ENCODE data around the gene RHBDF2. TPM values are rescaled to one million over a fixed set of nuclear protein-coding genes. Genes with fewer than 3 reads are reported as not detected.

RHBDF2 gene
- 10 to 100 TPM; 16.0 to 18.9 TPM for total RNA-seq
- long read RNA-seq, partial matches to known transcripts, result 4 of 6 reads
- long read RNA-seq, other reads (novel, unspliced or antisense), result 2 of 6 reads

DNA sequence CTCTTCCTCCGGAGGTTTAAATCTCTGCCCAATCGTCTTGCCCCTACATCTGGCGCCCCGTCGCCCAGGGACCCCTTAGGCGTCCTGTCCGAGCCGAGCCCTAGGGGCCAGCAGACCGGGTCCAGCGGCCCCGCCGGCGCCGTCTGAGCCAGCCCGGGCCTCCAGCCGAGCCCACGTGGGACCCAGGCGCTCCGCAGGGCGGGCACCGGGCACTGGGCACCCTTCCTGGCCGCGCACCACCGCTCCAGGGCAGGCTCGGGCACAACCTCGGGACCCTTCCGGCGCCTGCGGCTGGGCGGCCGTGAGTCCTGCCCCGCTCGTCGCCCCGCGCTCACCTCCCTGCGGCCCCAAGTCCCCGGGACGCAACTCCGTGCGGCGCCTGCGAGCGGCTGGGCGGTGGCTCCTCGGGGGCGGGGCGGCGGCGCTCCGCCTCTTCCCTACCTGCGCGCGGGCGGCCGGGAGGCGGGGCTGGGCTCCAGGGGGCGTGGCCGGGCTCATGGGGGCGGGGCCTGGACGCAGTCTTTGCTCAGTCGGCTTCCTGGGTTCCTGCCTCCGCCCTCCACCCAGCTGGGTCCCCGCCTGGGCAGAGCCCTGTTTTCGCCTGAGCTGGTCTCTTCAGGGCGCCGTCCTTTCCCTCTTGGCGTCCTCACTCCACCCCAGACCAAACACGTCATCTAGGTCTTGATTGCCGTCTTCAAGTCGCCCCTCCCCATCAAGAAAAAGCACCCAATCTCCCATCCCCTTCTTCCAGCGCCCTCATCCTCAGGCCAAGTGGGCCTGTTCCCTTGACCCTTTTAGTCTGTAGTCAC is at the start of gene RHBDF2:
Gene RHBDF2 (minus strand): TSS at position 406 of the 809 bp plus-strand sequence. CDS start 19,899 bp downstream, outside the sequence.
- ATAC-seq, result peak; percentile 89 to 92
- intact Hi-C loops (cut with DNase I), result no loop called here
- DNase-seq, result peak; percentile 88

DNA sequence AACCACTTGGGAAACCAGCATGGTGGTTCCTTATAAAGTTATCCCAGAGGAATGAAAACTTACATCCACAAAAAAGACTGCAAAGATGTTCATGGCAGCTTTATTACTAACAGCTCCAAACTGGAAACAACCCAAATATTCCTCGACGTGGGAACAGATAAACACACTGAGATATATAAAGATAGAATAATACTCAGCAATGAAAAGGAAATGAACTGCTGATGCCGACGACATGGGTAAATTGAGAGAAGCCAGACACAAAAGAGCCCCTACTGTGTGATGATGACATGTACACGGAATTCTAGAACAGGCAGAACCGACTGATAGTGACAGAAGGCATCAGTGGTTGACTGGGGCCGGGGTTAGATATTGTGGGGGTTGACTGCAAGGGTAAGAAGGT is 48.3 kb upstream of the RHBDF2 start:
- no peak for DNase-seq
- ATAC-seq, result no peak
- intact Hi-C loops (cut with DNase I), result no loop called here

DNA sequence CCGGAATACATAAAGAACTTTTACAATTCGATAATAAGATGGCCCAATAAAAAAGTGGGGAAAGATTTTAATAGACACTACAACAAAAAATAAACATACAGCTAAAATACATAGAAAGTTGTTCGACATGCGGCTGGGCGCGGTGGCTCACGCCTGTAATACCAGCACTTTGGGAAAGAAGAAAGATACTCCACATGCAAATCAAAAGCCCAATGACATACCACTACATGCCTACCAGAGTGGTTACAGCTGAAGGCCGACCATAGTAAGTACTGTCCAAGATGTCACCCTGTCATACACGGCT is 47.9 kb upstream of the RHBDF2 start:
- intact Hi-C loops (cut with DNase I), result no loop called here
- DNase-seq (no peak), ATAC-seq (no peak)

DNA sequence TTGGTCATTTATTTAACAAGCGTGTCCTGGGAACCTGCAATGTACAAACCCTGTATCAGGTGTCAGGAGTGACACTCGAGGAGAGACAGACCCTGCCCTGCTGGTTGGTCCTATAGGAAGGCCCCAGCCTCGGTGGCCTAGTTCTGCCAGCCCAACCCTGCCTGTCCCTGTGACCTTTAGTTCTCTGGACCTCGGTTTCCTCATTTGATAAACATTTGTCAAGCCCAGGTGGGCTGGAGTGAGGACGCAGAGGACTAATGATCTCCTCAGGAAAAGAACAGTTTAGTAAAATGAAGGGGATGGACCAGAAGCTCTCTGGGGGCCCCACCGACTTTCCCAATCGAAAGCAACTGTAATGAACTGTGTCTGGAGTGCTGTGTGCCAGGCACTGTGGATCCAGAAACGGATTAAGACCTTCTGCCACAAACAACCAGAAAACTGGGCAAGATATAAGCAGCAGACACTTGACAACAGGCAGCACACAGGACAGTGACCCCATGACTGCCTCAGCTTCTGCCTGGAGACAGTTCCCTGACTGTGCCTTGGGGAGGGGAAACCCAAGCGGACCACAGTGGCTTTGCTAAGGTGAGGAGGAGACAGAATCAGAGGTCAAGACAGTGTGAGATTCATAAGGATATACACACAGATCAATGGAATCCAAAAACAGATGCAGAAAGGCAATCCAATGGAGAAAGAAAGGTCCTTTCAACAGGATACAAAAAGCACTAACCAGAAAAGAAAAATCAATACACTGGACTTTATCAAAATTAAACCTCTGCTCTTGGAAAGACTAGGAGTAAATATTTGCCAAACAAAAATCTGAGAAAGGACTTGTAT is 47.4 kb upstream of the RHBDF2 start:
- intact Hi-C loops (cut with DNase I), result no loop called here
- ATAC-seq (no peak), DNase-seq (no peak)

DNA sequence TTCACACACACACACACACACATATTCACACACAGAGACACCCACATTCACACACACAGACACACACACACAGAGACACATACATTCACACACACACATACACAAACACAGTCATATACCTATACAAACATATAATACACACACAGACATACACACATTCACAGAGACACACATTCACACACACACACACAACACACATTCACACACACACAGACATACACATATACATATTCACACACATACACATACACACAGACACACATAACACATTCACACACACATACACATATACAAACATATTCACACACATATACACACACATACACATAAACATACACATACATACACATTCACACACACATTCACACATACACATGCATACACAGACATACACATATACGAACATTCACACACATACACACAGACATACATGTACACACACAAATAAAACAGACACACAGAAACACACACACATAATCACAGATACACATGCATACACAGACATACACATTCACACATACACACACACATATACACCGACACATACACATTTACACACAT is 46.5 kb upstream of the RHBDF2 start:
- ATAC-seq, result no peak
- no peak for DNase-seq
- intact Hi-C loops (cut with DNase I), result loop anchor here in 1 of 2 donors (1.0 kb wide), 1 partner anchor 25 kb away; no protein-coding TSS in a partner anchor

DNA sequence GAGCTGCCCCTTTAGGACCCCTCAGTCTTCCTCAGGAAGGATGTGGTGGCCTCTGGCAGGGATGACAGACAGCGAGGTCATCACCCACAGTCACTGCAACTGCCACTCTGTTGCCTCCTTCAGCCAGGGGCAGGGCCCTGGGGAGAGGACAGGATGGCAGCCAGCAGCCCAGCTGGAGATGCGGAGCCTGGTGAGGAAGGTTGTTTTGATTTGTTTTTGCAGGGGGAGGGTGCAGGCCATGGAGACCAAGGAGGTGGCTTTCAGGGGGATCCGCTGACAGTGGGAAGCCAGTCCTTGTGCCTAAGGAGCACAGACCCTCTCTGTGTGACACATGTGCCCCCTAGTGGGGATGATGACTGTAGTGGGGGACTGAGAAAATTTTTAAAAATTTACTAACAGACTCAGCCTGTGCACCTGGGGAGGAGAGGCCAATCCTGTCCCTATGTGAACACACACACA is 46.0 kb upstream of the RHBDF2 start:
- intact Hi-C loops (cut with DNase I), result loop anchor here in 1 of 2 donors (1.0 kb wide), 1 partner anchor 25 kb away; no protein-coding TSS in a partner anchor
- peak; percentile 72 for DNase-seq
- ATAC-seq, result peak; percentile 55 to 62

DNA sequence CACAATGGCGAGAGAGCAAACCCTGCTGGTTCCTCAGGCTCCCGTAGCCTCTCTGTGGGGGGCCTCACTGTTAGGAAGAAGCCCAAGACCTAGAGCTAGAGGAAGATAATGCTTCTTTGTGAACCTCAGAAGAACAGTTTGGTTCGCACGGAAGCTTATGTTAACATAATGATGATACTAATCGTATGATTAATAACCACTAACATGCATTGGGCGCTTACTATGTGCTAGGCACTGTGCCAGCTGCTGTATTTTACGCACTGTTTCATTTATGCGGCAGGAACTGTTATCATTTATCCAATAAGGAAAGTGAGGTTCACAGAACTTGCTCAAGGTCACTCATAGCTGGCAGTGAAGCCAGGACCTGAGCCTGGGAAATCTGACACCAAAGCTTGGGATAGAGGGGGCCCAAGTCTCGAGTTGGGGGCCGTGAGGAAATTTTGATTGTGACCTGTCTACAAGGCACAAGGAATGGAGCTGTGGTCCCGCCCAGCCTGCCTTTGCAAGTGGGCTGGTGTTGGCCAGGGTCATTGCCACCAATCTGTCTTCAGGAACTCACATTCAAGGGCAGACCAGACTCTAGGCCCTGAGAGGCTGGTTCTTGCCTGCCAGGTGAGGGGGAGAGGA is 45.4 kb upstream of the RHBDF2 start:
- no peak for ATAC-seq
- intact Hi-C loops (cut with DNase I), result loop anchor here in 1 of 2 donors (1.0 kb wide), 1 partner anchor 24 kb away; no protein-coding TSS in a partner anchor

DNA sequence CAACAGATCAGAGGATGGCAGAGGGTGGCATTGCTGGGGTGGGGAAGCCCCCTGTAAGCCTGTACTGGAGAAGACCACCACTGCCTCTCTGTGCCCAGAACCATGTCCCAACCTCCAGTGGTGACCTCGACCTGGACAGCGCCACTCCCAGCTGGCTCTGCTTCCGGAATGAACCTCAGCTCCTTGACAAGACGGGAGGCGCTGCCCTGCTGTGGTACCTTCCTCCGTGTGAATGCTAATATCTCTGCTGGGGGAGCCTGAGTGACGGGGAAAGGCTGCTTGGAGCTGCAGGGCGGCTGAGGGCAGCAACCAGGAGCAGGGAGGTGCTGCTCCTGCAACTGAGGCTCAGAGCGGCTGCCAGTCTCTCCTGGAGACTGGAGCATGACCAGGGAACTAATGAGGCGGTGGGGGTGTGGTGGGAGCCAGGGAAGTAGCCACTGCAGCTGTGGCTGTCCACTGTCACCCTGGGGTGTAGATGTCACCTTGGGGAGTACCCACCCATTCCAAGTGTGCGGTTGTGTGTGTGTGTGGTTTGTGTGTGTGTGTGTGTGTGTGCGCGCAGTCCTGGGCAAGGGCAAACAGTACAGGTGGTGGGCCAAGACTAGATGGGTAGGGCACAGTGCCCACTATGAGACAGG is 44.8 kb upstream of the RHBDF2 start:
- DNase-seq (no peak), ATAC-seq (no peak)
- intact Hi-C loops (cut with DNase I), result no loop called here

More for the DNA sequence above, 45.4 kb upstream of the RHBDF2 start:
- no peak for DNase-seq

DNA sequence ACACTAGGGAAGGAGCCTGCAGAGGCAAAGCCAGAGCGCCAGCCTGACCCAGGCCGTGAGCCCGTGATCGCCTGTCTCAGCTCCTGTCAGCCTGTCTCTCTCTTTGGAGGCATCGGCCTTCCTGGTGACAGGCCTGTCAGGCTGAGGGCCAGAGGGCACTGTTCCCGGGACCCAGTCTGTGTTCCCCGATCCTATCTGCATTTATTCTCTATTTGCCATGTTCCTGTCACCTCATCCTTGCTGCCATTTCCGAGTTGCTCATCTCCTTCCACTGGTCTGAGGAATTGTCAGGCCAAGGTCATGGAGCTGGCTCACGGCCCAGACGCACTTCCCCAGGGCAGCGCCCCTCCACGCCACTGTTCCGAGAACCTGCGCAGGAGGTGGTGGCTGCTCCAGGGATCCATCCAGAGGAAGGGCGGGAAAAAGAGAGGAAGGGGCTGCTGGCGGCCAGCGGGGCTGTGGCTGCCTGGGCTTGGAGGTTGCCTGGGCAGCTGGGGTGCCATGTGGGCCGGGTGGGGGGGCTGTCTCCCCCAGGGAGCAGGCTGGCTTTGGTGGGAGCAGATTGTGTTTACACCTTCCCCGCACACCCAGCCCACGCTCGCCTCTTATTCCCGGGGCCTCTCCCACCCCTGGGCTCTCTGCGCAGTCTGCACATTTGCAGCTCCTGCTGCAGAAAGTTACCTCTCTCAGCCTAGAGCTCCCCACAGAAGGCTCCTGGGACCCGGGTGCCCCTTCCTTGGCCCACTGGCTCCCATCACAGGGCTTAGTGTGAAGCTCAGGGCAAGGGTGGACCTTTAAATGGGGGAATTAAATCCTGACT is 43.5 kb upstream of the RHBDF2 start:
- ATAC-seq, result peak; percentile 51 to 58
- intact Hi-C loops (cut with DNase I), result no loop called here
- DNase-seq, result peak; percentile 71

DNA sequence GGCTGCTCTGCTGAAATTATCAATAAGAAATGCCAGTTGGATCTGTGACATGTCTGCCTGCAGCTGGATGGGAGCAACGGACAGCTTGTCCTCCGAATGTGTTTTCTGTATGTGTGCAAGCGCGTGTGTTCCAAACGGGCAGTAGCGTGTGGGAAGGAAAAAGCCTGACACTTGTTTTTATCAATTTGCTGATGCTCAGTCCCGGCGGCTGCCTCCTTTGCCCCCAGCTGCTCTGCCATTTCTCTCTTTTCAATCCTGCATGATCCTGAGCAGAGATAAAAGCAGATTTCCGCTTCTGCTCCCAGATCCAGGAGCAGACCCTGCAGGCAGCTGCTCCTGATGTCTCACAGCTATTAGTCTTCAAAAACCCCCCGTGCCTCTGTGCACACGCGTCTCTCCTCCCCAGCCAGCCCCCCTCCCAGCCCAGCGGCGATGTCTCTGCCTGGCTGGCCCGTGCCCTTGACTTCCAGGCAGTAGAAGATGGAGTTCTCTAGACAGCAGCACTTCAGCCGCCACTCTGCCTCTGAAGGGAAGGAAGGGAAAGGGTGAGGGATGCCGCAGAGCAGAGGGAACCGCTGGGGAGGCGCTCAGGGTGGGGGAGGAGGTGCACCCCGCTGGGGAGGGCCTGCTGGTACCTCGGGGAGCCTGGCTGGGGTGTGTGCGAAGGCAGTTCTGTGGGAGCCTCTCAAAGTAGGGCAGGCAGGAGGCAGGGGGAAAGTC is 42.8 kb upstream of the RHBDF2 start:
- peak in 1 of 2 donors; percentile 4 for ATAC-seq

DNA sequence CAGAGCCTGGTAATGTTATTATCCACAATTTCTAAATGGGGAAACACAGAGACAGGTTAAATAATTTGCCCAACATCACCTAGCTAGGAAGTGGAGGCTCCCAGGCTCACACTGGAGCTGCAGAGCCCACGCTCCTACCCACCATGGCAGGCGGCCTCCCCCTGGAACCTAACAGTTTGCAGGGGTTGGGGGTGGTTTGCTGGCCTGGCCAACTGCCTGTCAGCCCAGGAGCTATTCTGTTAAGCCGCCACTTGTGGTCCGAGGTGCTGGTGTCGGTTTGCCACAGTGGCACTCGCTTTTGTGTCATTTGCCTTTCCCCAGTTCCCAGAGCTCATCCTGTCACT is 42.2 kb upstream of the RHBDF2 start:
- DNase-seq (no peak), ATAC-seq (no peak)
- intact Hi-C loops (cut with DNase I), result no loop called here

More for the DNA sequence above, 42.8 kb upstream of the RHBDF2 start:
- intact Hi-C loops (cut with DNase I), result no loop called here
- DNase-seq, result no peak

DNA sequence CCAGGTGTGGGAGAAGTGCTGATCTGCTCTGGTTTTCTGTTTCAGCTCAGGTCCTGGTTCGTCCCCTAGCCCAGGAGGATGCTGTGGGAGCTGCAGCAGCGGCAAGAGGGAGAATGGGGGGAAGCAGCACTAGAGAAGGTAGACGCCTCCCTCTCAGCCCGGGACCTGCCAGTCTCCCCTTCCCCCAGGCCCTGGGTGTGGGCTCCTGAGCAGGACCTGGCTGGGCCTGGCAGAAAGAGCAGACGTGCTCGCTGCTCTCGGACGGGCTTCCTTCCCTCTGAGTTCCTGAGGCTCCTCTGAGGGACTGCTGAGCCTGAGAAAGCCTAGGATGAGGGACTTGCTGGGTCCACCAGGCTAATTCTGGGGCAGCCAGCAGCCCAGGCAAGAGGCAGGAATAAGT is 41.8 kb upstream of the RHBDF2 start:
- DNase-seq, result no peak
- intact Hi-C loops (cut with DNase I), result no loop called here
- no peak for ATAC-seq

DNA sequence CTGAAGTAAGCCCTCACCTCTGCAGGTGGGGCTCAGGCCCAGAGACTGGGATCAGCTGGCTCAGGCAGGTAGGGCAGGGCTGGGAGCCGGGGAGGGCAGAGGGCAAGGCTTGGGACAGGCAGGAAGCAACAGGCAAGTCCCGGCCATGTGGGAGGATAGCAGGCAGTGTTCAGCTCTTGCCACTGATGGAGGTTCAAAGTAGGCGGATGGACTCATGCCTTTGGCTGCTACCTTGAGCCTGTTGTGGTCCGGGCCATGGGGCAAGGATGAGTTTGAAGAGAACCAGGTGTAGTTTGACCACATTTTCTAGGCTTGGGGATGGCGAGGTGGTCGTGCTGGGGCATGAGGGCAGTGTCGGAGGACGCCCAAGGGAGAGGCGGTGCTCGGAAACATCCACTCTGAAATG is 41.3 kb upstream of the RHBDF2 start:
- ATAC-seq, result no peak
- intact Hi-C loops (cut with DNase I), result no loop called here
- no peak for DNase-seq

DNA sequence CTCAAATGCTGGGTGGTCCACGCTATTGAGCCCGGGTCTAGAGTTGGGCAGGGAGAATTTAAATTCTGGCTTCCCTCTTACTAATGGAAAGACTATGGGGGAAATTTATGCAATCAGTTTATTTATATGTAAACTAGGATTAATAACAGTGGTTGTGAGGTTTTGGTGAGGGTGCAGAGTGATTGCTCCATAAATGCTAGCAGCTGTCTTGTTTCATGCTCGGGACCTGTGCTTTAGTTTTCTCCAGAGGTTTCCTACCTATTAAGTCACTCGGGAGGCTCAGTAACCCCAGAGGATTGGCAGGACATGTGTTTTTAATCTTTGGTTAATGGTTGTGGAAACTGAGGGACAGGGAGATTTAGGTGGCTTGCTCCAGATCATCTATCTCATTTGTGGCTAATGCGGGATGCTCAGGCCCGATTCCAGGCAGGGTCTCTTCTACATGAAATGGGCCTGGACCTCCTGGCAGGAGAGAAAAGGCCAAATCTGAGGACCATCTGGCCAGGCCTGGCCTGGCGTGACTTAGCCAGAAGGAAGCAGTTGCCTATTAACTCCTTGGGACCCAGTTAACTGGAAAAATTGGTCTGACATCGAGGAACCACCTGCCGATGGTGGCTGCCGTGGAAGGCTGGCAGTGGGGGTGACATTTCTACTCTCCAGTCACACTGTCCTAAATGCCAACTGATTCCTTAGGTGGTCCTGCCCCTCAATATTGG is 40.7 kb upstream of the RHBDF2 start:
- ATAC-seq (no peak), DNase-seq (no peak)
- intact Hi-C loops (cut with DNase I), result no loop called here

DNA sequence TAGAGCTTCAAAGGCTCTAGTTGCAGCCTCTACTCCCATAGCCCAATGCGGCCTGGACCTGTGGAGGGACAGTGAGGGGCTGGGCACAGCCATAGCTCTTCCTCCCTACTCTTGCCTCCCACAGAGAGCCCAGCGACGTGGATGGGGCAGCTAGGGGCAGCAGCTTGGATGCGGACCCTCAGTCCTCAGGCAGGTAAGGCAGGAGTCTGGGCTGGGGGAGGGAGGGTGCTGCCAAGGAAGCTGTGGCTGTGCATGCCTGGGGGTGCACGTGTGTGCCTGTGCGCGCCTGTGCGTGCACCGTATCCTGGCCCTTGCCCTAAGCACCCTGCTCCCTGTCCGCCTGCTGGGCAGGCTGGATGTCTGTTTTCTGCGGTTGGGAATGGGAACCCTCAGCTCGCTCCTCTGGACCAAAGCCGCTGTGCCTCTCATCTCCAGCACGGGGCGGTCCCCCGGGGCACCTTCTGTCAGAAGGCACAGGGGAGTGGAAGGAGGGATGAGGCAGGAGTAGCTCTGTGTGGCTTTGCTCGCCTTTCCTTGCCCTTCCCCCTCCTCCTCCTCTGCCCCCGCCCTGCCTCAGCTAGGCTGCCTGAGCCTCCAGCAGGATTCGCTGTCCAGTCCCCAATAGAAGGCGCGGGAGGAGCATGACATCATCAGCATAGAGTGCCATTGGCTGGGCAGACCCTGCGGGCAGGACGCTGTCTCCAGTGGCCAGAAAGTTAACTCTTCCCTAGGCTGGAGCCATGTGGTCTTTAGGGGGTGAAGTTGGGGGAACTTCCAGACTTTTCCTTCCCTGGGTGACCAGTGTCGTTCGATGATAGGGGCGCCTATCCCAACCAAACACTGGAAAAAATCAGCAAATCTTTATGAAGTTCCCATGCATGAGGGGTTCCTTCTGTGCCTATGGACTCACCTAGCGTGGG is 39.4 kb upstream of the RHBDF2 start:
- DNase-seq, result peak; percentile 96

More for the DNA sequence above, 39.4 kb upstream of the RHBDF2 start:
- intact Hi-C loops (cut with DNase I), result no loop called here
- ATAC-seq, result peak; percentile 89 to 93
